OCI-LY7 (cell line): ENCODE measurements around the gene RAP1A.

ENCODE experiments used
- EZH2phosphoT487 ChIP-seq: fragments of 200-600 bp; sonication (generic); IDR thresholded peaks from 2 replicates; pipeline ENCODE4 v1.6.1; 2018; ENCODE audit warnings: low read depth, borderline replicate concordance, mild to moderate bottlenecking, mixed run types, antibody characterized with exemption, low read length, moderate library complexity, mixed read lengths
- TF ChIP-seq, protein P1 (sequence below): fragments of 200-600 bp; sonication (generic); conservative IDR thresholded peaks from 2 replicates; pipeline ENCODE4 v1.5.1; 2014; ENCODE audit warnings: mild to moderate bottlenecking, antibody characterized with exemption, low read length, moderate library complexity, mixed read lengths

- TF ChIP-seq, protein P1, sequence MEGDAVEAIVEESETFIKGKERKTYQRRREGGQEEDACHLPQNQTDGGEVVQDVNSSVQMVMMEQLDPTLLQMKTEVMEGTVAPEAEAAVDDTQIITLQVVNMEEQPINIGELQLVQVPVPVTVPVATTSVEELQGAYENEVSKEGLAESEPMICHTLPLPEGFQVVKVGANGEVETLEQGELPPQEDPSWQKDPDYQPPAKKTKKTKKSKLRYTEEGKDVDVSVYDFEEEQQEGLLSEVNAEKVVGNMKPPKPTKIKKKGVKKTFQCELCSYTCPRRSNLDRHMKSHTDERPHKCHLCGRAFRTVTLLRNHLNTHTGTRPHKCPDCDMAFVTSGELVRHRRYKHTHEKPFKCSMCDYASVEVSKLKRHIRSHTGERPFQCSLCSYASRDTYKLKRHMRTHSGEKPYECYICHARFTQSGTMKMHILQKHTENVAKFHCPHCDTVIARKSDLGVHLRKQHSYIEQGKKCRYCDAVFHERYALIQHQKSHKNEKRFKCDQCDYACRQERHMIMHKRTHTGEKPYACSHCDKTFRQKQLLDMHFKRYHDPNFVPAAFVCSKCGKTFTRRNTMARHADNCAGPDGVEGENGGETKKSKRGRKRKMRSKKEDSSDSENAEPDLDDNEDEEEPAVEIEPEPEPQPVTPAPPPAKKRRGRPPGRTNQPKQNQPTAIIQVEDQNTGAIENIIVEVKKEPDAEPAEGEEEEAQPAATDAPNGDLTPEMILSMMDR: no peak
- no peak for TF ChIP-seq EZH2phosphoT487
Observed at GRCh38 chr1:111595807-111596206, 23.8 kb upstream of the RAP1A start.
